ENCODE results near the gene CATSPER1.

CATSPER1 gene

GRCh38 chr11:65992056-65992455 lies 34.2 kb downstream of the CATSPER1 start:
- no peak for DNase-seq

GRCh38 chr11:65988791-65989592 lies 37.3 kb downstream of the CATSPER1 start:
- peak; percentile 83 for DNase-seq

GRCh38 chr11:65987336-65987735 lies 38.9 kb downstream of the CATSPER1 start:
- DNase-seq = no peak

- no peak for DNase-seq
Observed at GRCh38 chr11:65983589-65983987, 42.7 kb downstream of the CATSPER1 start.

- DNase-seq = no peak
Observed at GRCh38 chr11:65982824-65983588, 43.3 kb downstream of the CATSPER1 start.

GRCh38 chr11:65981972-65982823 lies 44.1 kb downstream of the CATSPER1 start:
- no peak for DNase-seq

GRCh38 chr11:65981101-65981740 lies 45.1 kb downstream of the CATSPER1 start:
- no peak for DNase-seq

- no peak for DNase-seq
Observed at GRCh38 chr11:65979261-65979759, 47.0 kb downstream of the CATSPER1 start.

GRCh38 chr11:65978391-65979238 lies 47.7 kb downstream of the CATSPER1 start:
- no peak for DNase-seq

GRCh38 chr11:65977621-65978390 lies 48.5 kb downstream of the CATSPER1 start:
- DNase-seq = no peak

GRCh38 chr11:65976216-65977176 lies 49.8 kb downstream of the CATSPER1 start:
- DNase-seq = no peak

- DNase-seq = no peak
Observed at GRCh38 chr11:65975771-65976170, 50.5 kb downstream of the CATSPER1 start.

GRCh38 chr11:65973439-65974110 lies 52.7 kb downstream of the CATSPER1 start:
- no peak for DNase-seq

- no peak for DNase-seq
Observed at GRCh38 chr11:65972116-65972515, 54.2 kb downstream of the CATSPER1 start.

- no peak for DNase-seq
Observed at GRCh38 chr11:65968600-65969482, 57.4 kb downstream of the CATSPER1 start.

- DNase-seq = no peak
Observed at GRCh38 chr11:65967329-65967934, 58.8 kb downstream of the CATSPER1 start.

Data from NCI-H1105 (cell line).